AG04450 (cell line): ENCODE results near the gene SLC12A2. TPM values are rescaled to one million over a fixed set of nuclear protein-coding genes. Genes with fewer than 3 reads are reported as not detected.

Experiments
- CTCF ChIA-PET: fragments of 300-600, 350-600 bp; formaldehyde crosslinking; extraction: SDS; loops from one replicate; lab custom pipeline; 2022; ENCODE audit warnings: antibody characterized with exemption, inconsistent platforms; lab: Charles Lee
- POLR2A ChIA-PET: fragments of 350-600 bp; formaldehyde crosslinking; extraction: SDS; loops from one replicate; lab custom pipeline; 2021; ENCODE audit warnings: antibody characterized with exemption, inconsistent platforms; lab: Yijun Ruan, JAX
- DNase-seq: peaks from one replicate; pipeline ENCODE4 v3.0.0-alpha.2; 2011; ENCODE audit warnings: low read depth, low spot score
- H3K27ac ChIP-seq: one replicate; pipeline ENCODE4 v1.5.1; 2012; ENCODE audit warnings: low read depth, low read length, control low read depth
- H3K27me3 ChIP-seq: one replicate; pipeline ENCODE4 v1.6.0; 2012; ENCODE audit warnings: low read length; ENCODE audit not compliant: control insufficient read depth, insufficient read depth
- H3K4me3 ChIP-seq: 2 replicates; pipeline ENCODE4 v1.5.1; 2011; ENCODE audit warnings: mild to moderate bottlenecking, low read depth, low read length, control low read depth
- H3K9me3 ChIP-seq: 2 replicates; pipeline ENCODE4 v1.5.1; 2012; ENCODE audit warnings: low read length; ENCODE audit not compliant: control insufficient read depth, insufficient read depth
- polyA plus RNA-seq: library from polyadenylated mRNA; depleted of rRNA; stranded (reverse); fragments of >200 nt; gene quantifications from 2 replicates; pipeline ENCODE4 v1.2.3, GENCODE V29; 2011
- TF ChIP-seq, protein P1 (sequence below): IDR thresholded peaks from 2 replicates; pipeline ENCODE4 v1.5.1; 2011; ENCODE audit warnings: low read depth, low read length, control low read depth, inconsistent platforms

SLC12A2 gene
- polyA plus RNA-seq, 1 experiment, result 10.5 TPM

DNA sequence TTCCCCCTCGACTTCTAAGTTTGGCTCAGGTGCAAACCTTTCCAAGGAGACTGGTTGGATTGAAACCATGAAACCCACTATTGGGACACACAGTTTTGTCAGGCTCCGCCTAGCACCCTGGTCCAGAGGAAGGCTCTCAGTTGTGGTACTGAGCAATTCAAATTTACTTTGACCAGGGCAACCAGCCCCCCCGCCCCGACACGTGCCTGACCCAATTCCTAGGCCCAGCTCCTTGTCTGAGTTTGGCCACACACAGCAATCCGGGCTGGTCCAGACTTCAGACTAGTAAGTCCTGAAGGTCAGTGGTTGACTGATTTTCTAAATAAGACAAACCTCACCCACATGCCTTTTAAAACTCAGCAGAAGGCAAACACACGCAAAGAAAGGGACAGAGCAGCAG lies 132.7 kb downstream of the SLC12A2 start:
- Histone ChIP-seq H3K4me3 (no peak overlapping the region), H3K27ac (no peak overlapping the region), H3K27me3 (no peaks in the 10 kb centered on the region), H3K9me3 (no peaks in the 10 kb centered on the region)
- ChIA-PET CTCF (no interaction called here), POLR2A (no interaction called here)
- DNase-seq, result no peak
- TF ChIP-seq, protein P1, sequence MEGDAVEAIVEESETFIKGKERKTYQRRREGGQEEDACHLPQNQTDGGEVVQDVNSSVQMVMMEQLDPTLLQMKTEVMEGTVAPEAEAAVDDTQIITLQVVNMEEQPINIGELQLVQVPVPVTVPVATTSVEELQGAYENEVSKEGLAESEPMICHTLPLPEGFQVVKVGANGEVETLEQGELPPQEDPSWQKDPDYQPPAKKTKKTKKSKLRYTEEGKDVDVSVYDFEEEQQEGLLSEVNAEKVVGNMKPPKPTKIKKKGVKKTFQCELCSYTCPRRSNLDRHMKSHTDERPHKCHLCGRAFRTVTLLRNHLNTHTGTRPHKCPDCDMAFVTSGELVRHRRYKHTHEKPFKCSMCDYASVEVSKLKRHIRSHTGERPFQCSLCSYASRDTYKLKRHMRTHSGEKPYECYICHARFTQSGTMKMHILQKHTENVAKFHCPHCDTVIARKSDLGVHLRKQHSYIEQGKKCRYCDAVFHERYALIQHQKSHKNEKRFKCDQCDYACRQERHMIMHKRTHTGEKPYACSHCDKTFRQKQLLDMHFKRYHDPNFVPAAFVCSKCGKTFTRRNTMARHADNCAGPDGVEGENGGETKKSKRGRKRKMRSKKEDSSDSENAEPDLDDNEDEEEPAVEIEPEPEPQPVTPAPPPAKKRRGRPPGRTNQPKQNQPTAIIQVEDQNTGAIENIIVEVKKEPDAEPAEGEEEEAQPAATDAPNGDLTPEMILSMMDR, result no peak

DNA sequence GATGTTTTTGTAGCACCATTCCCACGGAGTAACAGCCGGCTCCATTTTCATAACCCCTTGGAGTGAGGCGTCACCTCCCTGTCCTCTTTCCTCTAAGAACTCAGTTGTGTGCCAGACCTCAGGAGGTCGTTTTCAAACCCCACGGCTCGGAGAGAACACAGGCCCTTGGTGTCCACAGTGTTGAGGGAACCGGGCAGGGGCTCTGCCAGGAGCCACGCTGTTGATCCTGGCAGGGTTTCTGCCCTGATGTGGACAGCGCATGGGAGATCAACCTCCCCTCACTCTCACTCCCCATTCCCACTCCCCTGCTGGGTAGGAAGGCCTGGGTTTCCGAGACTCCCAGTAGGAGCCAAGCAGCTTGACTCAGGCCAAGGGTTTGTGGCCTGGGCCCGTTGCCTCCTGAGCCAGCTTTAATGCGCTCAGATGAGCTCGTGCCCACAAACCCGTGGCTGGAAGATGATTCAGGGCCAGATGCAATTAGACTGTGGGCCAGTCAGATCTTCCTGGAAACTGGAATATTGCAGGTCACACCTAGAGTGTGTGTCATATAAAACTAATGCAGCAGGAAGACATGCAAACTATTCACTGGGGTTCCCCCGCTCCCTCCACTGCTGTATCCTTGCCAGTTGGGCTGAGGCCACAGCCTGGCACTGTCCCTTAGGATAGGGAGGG lies 133.4 kb downstream of the SLC12A2 start:
- ChIA-PET POLR2A (no interaction called here), CTCF (no interaction called here)
- TF ChIP-seq, protein P1, result no peak
- no peak overlapping the region for H3K4me3 ChIP-seq
- no peak for DNase-seq
- no peak overlapping the region for H3K27ac ChIP-seq
- H3K9me3 ChIP-seq, result no peaks in the 10 kb centered on the region
- H3K27me3 ChIP-seq, result no peaks in the 10 kb centered on the region

DNA sequence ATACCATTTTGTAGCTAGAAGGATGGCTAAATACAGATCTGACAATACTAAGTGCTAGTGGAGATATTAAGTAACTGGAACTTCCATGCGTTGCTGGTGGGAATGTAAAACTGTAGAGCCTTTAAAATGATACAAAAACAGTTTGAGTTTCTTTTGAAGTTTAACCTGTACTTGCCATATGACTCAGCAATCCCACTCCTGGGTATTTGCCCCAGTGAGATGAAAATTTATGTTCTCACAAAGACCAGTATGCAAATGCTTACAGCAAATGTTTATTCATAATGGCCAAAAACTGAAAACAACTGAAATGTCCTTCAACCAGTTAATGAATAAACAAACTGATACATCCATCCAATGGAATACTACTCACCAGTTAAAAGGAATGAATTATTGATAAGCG lies 137.3 kb downstream of the SLC12A2 start:
- DNase-seq, result no peak
- POLR2A ChIA-PET, result no interaction called here
- TF ChIP-seq, protein P1, result no peak
- no peak overlapping the region for H3K4me3 ChIP-seq
- CTCF ChIA-PET, result no interaction called here
- H3K27ac ChIP-seq, result no peak overlapping the region
- H3K9me3 ChIP-seq, result no peaks in the 10 kb centered on the region
- no peaks in the 10 kb centered on the region for H3K27me3 ChIP-seq

DNA sequence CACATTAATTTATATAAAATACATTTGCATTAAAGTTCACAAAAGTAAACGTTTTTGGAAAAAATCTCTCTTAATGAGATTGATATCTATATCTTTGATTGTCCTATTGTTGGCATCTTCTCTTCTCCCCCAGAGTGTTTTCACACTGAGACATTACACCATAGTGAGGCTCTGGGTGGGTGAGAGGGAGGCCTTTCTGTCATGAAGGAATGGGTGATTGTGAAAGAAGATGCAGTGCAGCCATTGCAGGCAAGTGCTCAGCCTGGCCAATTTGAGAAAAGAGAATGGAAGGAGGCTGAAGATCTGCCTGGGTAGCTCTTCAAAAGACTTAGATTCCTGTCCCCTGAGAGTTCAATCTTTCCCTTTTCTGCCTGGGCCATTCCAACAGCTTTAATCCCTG lies 140.8 kb downstream of the SLC12A2 start:
- H3K9me3 ChIP-seq, result no peaks in the 10 kb centered on the region
- TF ChIP-seq, protein P1, result no peak
- H3K27ac ChIP-seq, result no peak overlapping the region
- H3K4me3 ChIP-seq, result no peak overlapping the region
- CTCF ChIA-PET, result no interaction called here
- POLR2A ChIA-PET, result no interaction called here
- no peaks in the 10 kb centered on the region for H3K27me3 ChIP-seq
- DNase-seq, result no peak

DNA sequence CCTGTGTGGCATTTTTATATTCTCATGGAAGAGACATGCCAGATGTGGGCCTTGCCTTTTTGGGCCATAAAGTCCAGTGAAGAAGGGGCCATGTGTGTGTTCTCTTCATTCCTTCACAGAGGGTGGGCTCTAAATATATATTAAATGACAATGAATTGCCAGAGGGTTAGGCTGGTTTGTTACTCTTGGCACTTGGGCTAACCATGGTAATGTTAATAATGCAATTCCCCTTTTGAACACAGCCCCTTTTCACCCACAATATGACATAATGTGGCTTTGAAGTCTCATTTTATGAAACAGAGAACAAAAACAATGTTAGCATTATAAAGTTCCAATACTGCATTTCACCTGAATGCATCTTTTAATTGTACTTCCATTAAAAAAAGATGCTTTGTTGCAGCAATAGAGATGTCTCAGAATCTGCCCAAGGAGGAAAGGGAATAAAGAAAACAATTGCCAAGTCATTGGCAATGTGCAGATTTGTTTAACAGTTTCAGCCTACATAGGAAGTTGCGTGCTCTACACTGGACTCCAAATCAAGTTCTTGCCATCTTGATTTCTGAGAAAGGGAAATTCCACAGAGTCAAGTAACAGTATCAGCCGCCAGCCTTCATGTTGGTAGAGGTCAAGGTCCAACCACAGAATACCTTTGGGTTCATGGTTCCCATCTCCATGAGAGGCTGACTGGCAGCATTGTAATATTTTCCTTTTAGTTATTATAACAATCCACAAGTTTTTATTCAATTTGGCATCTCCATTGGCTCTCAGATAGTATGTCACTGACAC lies 141.9 kb downstream of the SLC12A2 start:
- Histone ChIP-seq H3K9me3 (no peaks in the 10 kb centered on the region), H3K27me3 (no peaks in the 10 kb centered on the region), H3K4me3 (no peak overlapping the region), H3K27ac (no peak overlapping the region)
- CTCF ChIA-PET, result no interaction called here
- TF ChIP-seq, protein P1, result no peak
- POLR2A ChIA-PET, result no interaction called here
- no peak for DNase-seq
